ENCODE results near the gene DCAF17. TPM values are rescaled to one million over a fixed set of nuclear protein-coding genes. Genes with fewer than 3 reads are reported as not detected.

DCAF17 gene
- total and polyA plus RNA-seq, 2 donors: 7.9 to 14.7 TPM

DNA sequence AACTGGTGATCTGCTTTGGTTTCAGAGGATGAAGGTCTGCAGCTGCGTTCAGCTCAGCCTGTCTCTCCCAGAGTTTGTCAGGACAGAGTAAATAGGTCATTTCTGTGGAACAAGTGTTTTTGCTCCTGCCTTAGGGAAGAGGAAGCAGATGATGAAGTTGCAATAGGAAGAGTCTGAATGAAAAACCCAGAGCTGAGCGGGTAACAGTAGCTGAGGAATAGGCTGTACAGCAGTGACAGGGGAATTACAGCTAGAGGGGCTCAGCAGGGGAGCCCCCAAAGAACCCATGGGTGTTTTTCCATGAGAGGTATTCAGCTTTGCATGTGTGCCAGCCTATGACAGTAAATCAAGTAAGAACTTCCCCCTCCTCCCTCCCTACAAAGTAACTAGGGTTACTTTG lies 78.0 kb downstream of the DCAF17 start:
- Histone ChIP-seq H3K4me3 (ENCODE audit: low read length in 2 of 2) (no peak overlapping the region), H3K9me3 (ENCODE audit: control insufficient read depth in 2 of 2, insufficient read depth in 1 of 2, low read length in 1 of 2) (peaks cover 0 to 3% of the 10 kb centered on the region in 2 donors), H3K36me3 (ENCODE audit: control insufficient read depth in 2 of 2, insufficient read depth in 2 of 2, low read length in 1 of 2) (no peaks in the 10 kb centered on the region), H3K27me3 (ENCODE audit: control insufficient read depth in 2 of 2, insufficient read depth in 1 of 2, low read length in 1 of 2) (no peaks in the 10 kb centered on the region), H3K27ac (ENCODE audit: low read depth in 1 of 2, low read length in 1 of 2) (no peak overlapping the region), H3K4me1 (ENCODE audit: control insufficient read depth in 2 of 2, insufficient read depth in 2 of 2, low read length in 2 of 2) (peaks cover 0 to 5% of the 10 kb centered on the region in 2 donors)
- no peak for DNase-seq (ENCODE audit: low read depth in 6 of 9, low spot score in 9 of 9)
- 75% methylated on average over 2 of the region's 2 CpGs for WGBS

DNA sequence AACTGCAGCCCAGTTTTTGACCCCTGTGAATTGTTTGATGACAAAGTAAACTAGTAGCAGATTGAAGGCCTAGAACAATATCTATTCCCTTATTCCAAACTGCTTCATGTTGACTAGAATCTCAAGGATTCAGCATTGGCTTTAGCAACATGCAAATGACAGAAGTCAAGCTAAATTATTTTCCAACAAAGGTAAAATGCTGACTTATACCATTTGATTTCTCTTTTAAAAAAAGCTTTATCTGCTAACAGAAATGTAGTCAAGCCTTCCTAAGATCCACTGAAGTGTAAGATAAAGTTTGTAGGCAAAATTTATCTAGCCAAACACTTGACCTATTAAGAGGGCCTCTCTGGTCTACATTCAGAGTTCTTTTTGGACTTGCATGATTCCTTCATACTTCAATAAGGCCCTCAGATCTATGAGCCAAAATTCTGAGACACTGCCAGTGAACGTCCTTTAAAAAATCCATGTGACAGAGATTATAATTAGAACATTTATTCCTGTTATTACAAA lies 78.7 kb downstream of the DCAF17 start:
- peaks cover 0 to 4% of the 10 kb centered on the region in 2 donors for H3K9me3 ChIP-seq (ENCODE audit: control insufficient read depth in 2 of 2, insufficient read depth in 1 of 2, low read length in 1 of 2)
- WGBS: 93% methylated on average over 1 of the region's 1 CpG
- no peak overlapping the region for H3K27ac ChIP-seq (ENCODE audit: low read depth in 1 of 2, low read length in 1 of 2)
- peaks cover 0 to 5% of the 10 kb centered on the region in 2 donors for H3K4me1 ChIP-seq (ENCODE audit: control insufficient read depth in 2 of 2, insufficient read depth in 2 of 2, low read length in 2 of 2)
- H3K4me3 ChIP-seq (ENCODE audit: low read length in 2 of 2): no peak overlapping the region
- no peak for DNase-seq (ENCODE audit: low read depth in 6 of 9, low spot score in 9 of 9)
- H3K27me3 ChIP-seq (ENCODE audit: control insufficient read depth in 2 of 2, insufficient read depth in 1 of 2, low read length in 1 of 2): no peaks in the 10 kb centered on the region
- no peaks in the 10 kb centered on the region for H3K36me3 ChIP-seq (ENCODE audit: control insufficient read depth in 2 of 2, insufficient read depth in 2 of 2, low read length in 1 of 2)

DNA sequence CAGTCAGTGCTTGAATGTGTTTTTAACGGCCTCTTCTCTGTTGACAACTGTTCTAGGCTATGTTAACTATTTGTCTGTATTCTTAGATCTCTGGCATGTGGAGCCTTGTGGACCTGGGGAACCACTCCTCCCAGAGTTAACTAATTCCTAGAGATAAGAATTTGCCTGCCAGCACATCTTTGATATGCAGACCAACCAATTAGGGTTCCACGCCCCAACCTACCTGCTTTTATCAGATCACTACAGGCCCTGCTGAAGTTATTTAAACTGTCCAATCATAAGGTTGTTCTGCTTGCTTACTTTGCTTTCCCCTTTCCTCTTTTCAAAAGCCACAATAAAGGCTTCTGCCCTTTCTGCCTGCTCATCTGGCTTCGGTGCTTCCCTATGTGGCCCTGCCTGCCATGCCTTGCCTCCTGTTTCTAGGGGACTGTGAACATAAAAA lies 79.7 kb downstream of the DCAF17 start:
- DNase-seq (ENCODE audit: low read depth in 6 of 9, low spot score in 9 of 9): peak in 2 of 9 donors; percentile 10 to 38
- H3K27me3 ChIP-seq (ENCODE audit: control insufficient read depth in 2 of 2, insufficient read depth in 1 of 2, low read length in 1 of 2): no peaks in the 10 kb centered on the region
- H3K36me3 ChIP-seq (ENCODE audit: control insufficient read depth in 2 of 2, insufficient read depth in 2 of 2, low read length in 1 of 2): no peaks in the 10 kb centered on the region
- 26% methylated on average over 3 of the region's 3 CpGs for WGBS
- no peak overlapping the region for H3K4me3 ChIP-seq (ENCODE audit: low read length in 2 of 2)
- peaks cover 0 to 5% of the 10 kb centered on the region in 2 donors for H3K4me1 ChIP-seq (ENCODE audit: control insufficient read depth in 2 of 2, insufficient read depth in 2 of 2, low read length in 2 of 2)
- H3K27ac ChIP-seq (ENCODE audit: low read depth in 1 of 2, low read length in 1 of 2): no peak overlapping the region
- peaks cover 0 to 4% of the 10 kb centered on the region in 2 donors for H3K9me3 ChIP-seq (ENCODE audit: control insufficient read depth in 2 of 2, insufficient read depth in 1 of 2, low read length in 1 of 2)

DNA sequence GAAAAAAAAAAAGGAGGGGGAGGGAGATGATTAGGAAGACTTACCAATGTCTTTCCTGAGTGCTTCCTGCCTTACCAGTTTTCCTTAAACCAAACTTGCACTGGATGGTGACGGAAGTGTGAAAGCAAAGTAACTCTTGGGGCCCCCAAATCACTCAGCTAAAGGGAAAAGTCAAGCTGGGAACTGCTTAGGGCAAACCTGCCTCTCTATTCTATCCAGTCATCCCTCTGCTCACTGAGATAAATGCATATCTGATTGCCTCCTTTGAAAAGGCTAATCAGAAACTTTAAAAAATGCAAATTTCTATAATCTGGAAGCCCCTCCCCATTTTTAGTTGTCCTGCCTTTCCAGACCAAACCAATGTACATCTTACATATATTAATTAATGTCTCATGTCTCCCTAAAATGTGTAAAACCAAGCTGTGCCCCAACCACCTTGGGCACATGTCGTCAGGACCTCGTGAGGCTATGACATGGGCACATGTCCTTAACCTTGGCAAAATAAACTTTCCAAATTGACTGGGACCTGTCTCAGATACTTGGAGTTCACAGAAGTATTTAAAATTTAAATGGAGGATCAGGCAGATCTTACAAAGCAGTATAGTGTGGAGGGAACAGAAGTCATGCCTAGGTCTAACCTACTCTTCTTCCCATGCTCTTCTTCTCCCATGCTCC lies 81.0 kb downstream of the DCAF17 start:
- Histone ChIP-seq H3K36me3 (ENCODE audit: control insufficient read depth in 2 of 2, insufficient read depth in 2 of 2, low read length in 1 of 2) (no peaks in the 10 kb centered on the region), H3K4me1 (ENCODE audit: control insufficient read depth in 2 of 2, insufficient read depth in 2 of 2, low read length in 2 of 2) (peaks cover 0 to 5% of the 10 kb centered on the region in 2 donors), H3K27me3 (ENCODE audit: control insufficient read depth in 2 of 2, insufficient read depth in 1 of 2, low read length in 1 of 2) (no peaks in the 10 kb centered on the region), H3K27ac (ENCODE audit: low read depth in 1 of 2, low read length in 1 of 2) (no peak overlapping the region), H3K4me3 (ENCODE audit: low read length in 2 of 2) (no peak overlapping the region), H3K9me3 (ENCODE audit: control insufficient read depth in 2 of 2, insufficient read depth in 1 of 2, low read length in 1 of 2) (peaks cover 0 to 4% of the 10 kb centered on the region in 2 donors)
- WGBS: 95% methylated on average over 3 of the region's 3 CpGs
- DNase-seq (ENCODE audit: low read depth in 6 of 9, low spot score in 9 of 9): no peak

DNA sequence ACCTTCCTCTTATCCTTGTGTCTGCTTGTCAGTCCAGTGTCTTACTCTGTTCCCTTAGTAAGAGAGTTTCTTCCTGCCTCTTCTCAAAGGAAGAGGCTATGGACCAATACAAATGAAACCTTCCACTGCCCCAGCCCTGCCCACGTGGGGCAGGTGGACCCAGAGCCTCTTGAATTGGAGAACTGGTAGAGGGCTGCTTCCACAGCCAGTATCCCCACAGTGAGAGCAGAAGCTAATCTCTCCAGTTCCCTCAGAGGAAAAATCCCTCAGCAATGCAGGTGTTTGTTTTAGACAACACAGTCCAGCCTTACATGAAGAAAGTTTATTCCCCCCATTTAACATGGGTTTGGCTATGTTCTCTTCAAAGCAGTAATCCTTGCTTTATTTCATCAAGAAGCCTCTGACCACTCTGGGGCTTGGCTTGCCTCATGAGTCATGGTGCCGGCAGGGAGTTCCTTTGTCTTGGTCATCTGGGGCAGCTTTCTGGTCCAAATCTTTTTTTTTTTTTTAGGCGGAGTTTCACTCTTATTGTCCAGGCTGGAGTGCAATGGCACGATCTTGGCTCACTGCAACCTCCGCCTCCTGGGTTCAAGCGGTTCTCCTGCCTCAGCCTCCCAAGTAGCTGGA lies 81.8 kb downstream of the DCAF17 start:
- Histone ChIP-seq H3K36me3 (ENCODE audit: control insufficient read depth in 2 of 2, insufficient read depth in 2 of 2, low read length in 1 of 2) (no peaks in the 10 kb centered on the region), H3K27me3 (ENCODE audit: control insufficient read depth in 2 of 2, insufficient read depth in 1 of 2, low read length in 1 of 2) (no peaks in the 10 kb centered on the region), H3K4me1 (ENCODE audit: control insufficient read depth in 2 of 2, insufficient read depth in 2 of 2, low read length in 2 of 2) (peaks cover 0 to 8% of the 10 kb centered on the region in 2 donors), H3K4me3 (ENCODE audit: low read length in 2 of 2) (no peak overlapping the region), H3K9me3 (ENCODE audit: control insufficient read depth in 2 of 2, insufficient read depth in 1 of 2, low read length in 1 of 2) (peaks cover 0 to 4% of the 10 kb centered on the region in 2 donors), H3K27ac (ENCODE audit: low read depth in 1 of 2, low read length in 1 of 2) (no peak overlapping the region)
- 94% methylated on average over 6 of the region's 6 CpGs for WGBS
- DNase-seq (ENCODE audit: low read depth in 6 of 9, low spot score in 9 of 9): no peak

DNA sequence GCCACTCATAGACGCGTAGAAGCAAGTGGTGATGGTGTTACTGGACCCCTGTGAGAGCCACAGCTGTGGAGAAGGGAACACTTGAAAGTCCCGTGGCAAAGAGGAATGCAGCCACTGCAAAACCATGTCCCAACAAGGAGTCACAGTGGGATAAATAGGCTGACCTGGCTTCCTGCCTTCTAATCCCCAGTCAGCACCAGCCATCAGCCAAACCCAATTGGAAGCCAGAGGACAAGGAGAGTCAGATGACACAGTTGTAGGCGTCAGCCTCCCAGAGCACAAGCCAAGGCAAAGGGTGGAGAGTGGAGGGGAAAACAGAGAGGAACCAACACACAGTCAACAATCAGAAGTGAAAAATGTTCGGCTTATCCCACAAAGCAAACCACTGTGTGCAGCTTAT lies 82.8 kb downstream of the DCAF17 start:
- no peak overlapping the region for H3K4me3 ChIP-seq (ENCODE audit: low read length in 2 of 2)
- H3K27ac ChIP-seq (ENCODE audit: low read depth in 1 of 2, low read length in 1 of 2): no peak overlapping the region
- no peaks in the 10 kb centered on the region for H3K27me3 ChIP-seq (ENCODE audit: control insufficient read depth in 2 of 2, insufficient read depth in 1 of 2, low read length in 1 of 2)
- H3K36me3 ChIP-seq (ENCODE audit: control insufficient read depth in 2 of 2, insufficient read depth in 2 of 2, low read length in 1 of 2): no peaks in the 10 kb centered on the region
- H3K9me3 ChIP-seq (ENCODE audit: control insufficient read depth in 2 of 2, insufficient read depth in 1 of 2, low read length in 1 of 2): peaks cover 0 to 4% of the 10 kb centered on the region in 2 donors
- DNase-seq (ENCODE audit: low read depth in 6 of 9, low spot score in 9 of 9): no peak
- peaks cover 0 to 10% of the 10 kb centered on the region in 2 donors for H3K4me1 ChIP-seq (ENCODE audit: control insufficient read depth in 2 of 2, insufficient read depth in 2 of 2, low read length in 2 of 2)
- 98% methylated on average over 5 of the region's 5 CpGs for WGBS

DNA sequence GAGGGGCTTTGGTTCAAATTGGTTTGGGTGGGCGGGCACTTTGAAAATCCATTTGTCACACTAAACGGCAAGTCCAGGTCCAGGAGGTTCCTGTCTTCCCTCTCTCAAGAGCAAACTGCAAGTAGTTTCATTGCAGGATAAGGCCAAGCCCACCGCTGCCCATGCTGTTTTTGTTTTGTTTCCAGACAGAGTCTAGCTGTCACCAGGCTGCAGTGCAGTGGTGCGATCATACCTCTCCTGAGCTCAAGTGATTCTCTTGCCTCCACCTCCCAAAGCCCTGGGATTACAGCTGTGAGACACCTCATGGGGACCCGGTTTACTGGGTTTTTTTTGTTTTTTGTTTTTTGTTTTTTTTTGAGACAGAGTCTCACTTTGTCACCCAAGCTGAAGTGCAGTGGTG lies 86.4 kb downstream of the DCAF17 start:
- 93% methylated on average over 5 of the region's 5 CpGs for WGBS

DNA sequence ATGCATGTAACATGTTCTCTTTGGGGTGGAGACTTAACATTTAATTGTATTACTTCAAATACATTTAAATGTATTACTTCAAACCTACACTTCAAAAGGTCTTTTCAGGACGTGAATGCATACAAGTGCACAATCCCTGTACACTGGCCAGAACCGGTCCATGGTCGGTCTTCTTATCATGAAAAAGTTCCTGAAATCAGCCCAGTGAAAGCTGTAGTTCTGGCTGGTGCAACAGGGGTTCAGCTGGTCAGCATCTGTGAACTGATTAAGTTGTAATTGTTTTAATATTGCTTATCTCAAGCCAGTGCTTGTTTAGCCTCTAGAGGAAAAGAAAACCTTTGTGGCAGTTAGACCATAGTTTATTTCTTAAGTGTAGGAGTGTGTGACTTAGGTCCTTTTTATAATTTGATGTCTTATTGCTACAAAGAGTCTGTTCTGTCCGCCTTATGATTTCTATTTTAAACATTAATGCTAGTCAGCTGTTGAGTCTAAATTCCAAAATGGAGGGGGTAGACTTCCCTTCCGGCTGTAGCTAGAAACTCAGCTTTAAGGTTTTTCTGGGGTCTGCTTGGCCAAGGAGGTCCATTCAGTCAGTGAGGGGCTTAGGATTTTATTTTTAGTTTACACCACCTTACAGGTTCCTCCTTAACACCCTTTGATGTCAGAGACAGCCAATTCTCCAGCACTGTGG lies 87.5 kb downstream of the DCAF17 start:
- Histone ChIP-seq H3K4me3 (ENCODE audit: low read length in 2 of 2) (peak overlapping the region; percentile 50 to 67), H3K4me1 (ENCODE audit: control insufficient read depth in 2 of 2, insufficient read depth in 2 of 2, low read length in 2 of 2) (peaks cover 0 to 24% of the 10 kb centered on the region in 2 donors), H3K27ac (ENCODE audit: low read depth in 1 of 2, low read length in 1 of 2) (peak overlapping the region; percentile 50 to 66), H3K36me3 (ENCODE audit: control insufficient read depth in 2 of 2, insufficient read depth in 2 of 2, low read length in 1 of 2) (no peaks in the 10 kb centered on the region), H3K9me3 (ENCODE audit: control insufficient read depth in 2 of 2, insufficient read depth in 1 of 2, low read length in 1 of 2) (peaks cover 0 to 4% of the 10 kb centered on the region in 2 donors), H3K27me3 (ENCODE audit: control insufficient read depth in 2 of 2, insufficient read depth in 1 of 2, low read length in 1 of 2) (peaks cover 0 to 17% of the 10 kb centered on the region in 2 donors)
- no peak for DNase-seq (ENCODE audit: low read depth in 6 of 9, low spot score in 9 of 9)
- 88% methylated on average over 5 of the region's 5 CpGs for WGBS

More for the DNA sequence above, 86.4 kb downstream of the DCAF17 start:
- peaks cover 0 to 24% of the 10 kb centered on the region in 2 donors for H3K4me1 ChIP-seq (ENCODE audit: control insufficient read depth in 2 of 2, insufficient read depth in 2 of 2, low read length in 2 of 2)
- no peak overlapping the region for H3K27ac ChIP-seq (ENCODE audit: low read depth in 1 of 2, low read length in 1 of 2)
- H3K27me3 ChIP-seq (ENCODE audit: control insufficient read depth in 2 of 2, insufficient read depth in 1 of 2, low read length in 1 of 2): peaks cover 0 to 17% of the 10 kb centered on the region in 2 donors
- H3K4me3 ChIP-seq (ENCODE audit: low read length in 2 of 2): no peak overlapping the region
- DNase-seq (ENCODE audit: low read depth in 6 of 9, low spot score in 9 of 9): no peak
- peaks cover 0 to 4% of the 10 kb centered on the region in 2 donors for H3K9me3 ChIP-seq (ENCODE audit: control insufficient read depth in 2 of 2, insufficient read depth in 1 of 2, low read length in 1 of 2)
- no peaks in the 10 kb centered on the region for H3K36me3 ChIP-seq (ENCODE audit: control insufficient read depth in 2 of 2, insufficient read depth in 2 of 2, low read length in 1 of 2)
